ENCODE data around the gene PJA2.

PJA2 gene

GRCh38 chr5:109408991-109409843, 557 bp downstream of the PJA2 start:
- DNase-seq (ENCODE audit: low read depth), result no peak

- DNase-seq (ENCODE audit: low read depth), result no peak
Measured at GRCh38 chr5:109407913-109408312, 1.9 kb downstream of the PJA2 start.

GRCh38 chr5:109406719-109407118, 3.1 kb downstream of the PJA2 start:
- no peak for DNase-seq (ENCODE audit: low read depth)

GRCh38 chr5:109404428-109404960, 5.3 kb downstream of the PJA2 start:
- no peak for DNase-seq (ENCODE audit: low read depth)

GRCh38 chr5:109403469-109403868, 6.3 kb downstream of the PJA2 start:
- no peak for DNase-seq (ENCODE audit: low read depth)

GRCh38 chr5:109399092-109399759, 10.5 kb downstream of the PJA2 start:
- no peak for DNase-seq (ENCODE audit: low read depth)

- DNase-seq (ENCODE audit: low read depth), result no peak
Measured at GRCh38 chr5:109396965-109397364, 12.8 kb downstream of the PJA2 start.

GRCh38 chr5:109394806-109395205, 15.0 kb downstream of the PJA2 start:
- DNase-seq (ENCODE audit: low read depth), result no peak

GRCh38 chr5:109390188-109390587, 19.6 kb downstream of the PJA2 start:
- DNase-seq (ENCODE audit: low read depth), result no peak

- DNase-seq (ENCODE audit: low read depth), result no peak
Measured at GRCh38 chr5:109388407-109388806, 21.4 kb downstream of the PJA2 start.

- DNase-seq (ENCODE audit: low read depth), result no peak
Measured at GRCh38 chr5:109387408-109387974, 22.3 kb downstream of the PJA2 start.

GRCh38 chr5:109378095-109378494, 31.7 kb downstream of the PJA2 start:
- DNase-seq (ENCODE audit: low read depth), result no peak

- no peak for DNase-seq (ENCODE audit: low read depth)
Measured at GRCh38 chr5:109374625-109375024, 35.1 kb downstream of the PJA2 start.

- no peak for DNase-seq (ENCODE audit: low read depth)
Measured at GRCh38 chr5:109373932-109374331, 35.8 kb downstream of the PJA2 start.

GRCh38 chr5:109370343-109370742, 39.4 kb downstream of the PJA2 start:
- no peak for DNase-seq (ENCODE audit: low read depth)

- DNase-seq (ENCODE audit: low read depth), result no peak
Measured at GRCh38 chr5:109365653-109366052, 44.1 kb downstream of the PJA2 start.

- DNase-seq (ENCODE audit: low read depth), result no peak
Measured at GRCh38 chr5:109364977-109365376, 44.8 kb downstream of the PJA2 start.

- DNase-seq (ENCODE audit: low read depth), result no peak
Measured at GRCh38 chr5:109359642-109360041, 50.1 kb downstream of the PJA2 start.

- DNase-seq (ENCODE audit: low read depth), result no peak
Measured at GRCh38 chr5:109357807-109358206, 52.0 kb downstream of the PJA2 start.

GRCh38 chr5:109354761-109355160, 55.0 kb downstream of the PJA2 start:
- no peak for DNase-seq (ENCODE audit: low read depth)

- no peak for DNase-seq (ENCODE audit: low read depth)
Measured at GRCh38 chr5:109351988-109352864, 57.5 kb downstream of the PJA2 start.
